Measurements from ENCODE around the gene PREX1. TPM values are rescaled to one million over a fixed set of nuclear protein-coding genes. Genes with fewer than 3 reads are reported as not detected.

PREX1 gene
- total and polyA plus RNA-seq, 7 experiments from 2014 or later, result 2.9 to 143 (median 48.6) TPM

GRCh38 chr20:48682529-48683363 is 145.1 kb downstream of the PREX1 start:
- H3K4me1 ChIP-seq (ENCODE audit: control insufficient read depth in 2 of 2, insufficient read depth in 2 of 2, low read length in 2 of 2), result no peaks in the 10 kb centered on the region
- Mint-ChIP-seq H3K4me1 (peaks cover 0 to 19% (median 5%) of the 10 kb centered on the region in 7 donors), H3K36me3 (peaks cover 0 to 28% (median 0%) of the 10 kb centered on the region in 5 donors), H3K9me3 (peaks cover 0 to 3% (median 0%) of the 10 kb centered on the region in 11 donors), H3K27ac (no peak overlapping the region), H3K27me3 (no peaks in the 10 kb centered on the region), H3K4me3 (no peak overlapping the region)
- no peak for ATAC-seq
- no peaks in the 10 kb centered on the region for H3K27me3 ChIP-seq (ENCODE audit: control insufficient read depth in 2 of 2, insufficient read depth in 2 of 2, low read length in 2 of 2)
- intact Hi-C loops (cut with micrococcal nuclease), result no loop called here
- no peak overlapping the region for H3K27ac ChIP-seq (ENCODE audit: low read depth, low read length)
- CTCF ChIA-PET, result no interaction called here
- POLR2A ChIA-PET, result no interaction called here
- H3K9me3 ChIP-seq (ENCODE audit: control insufficient read depth in 2 of 3, low read length in 3 of 3), result no peaks in the 10 kb centered on the region
- DNase-seq, result no peak
- H3K4me3 ChIP-seq (ENCODE audit: low read length), result no peak overlapping the region
- peaks cover 0 to 36% (median 7%) of the 10 kb centered on the region in 3 experiments for H3K36me3 ChIP-seq (ENCODE audit: control insufficient read depth in 2 of 3, insufficient read depth in 3 of 3, low read length in 3 of 3)

GRCh38 chr20:48681873-48682426 is 145.8 kb downstream of the PREX1 start:
- peaks cover 0 to 42% (median 7%) of the 10 kb centered on the region in 3 experiments for H3K36me3 ChIP-seq (ENCODE audit: control insufficient read depth in 2 of 3, insufficient read depth in 3 of 3, low read length in 3 of 3)
- intact Hi-C loops (cut with micrococcal nuclease), result no loop called here
- H3K36me3 Mint-ChIP-seq, result peaks cover 0 to 30% (median 0%) of the 10 kb centered on the region in 5 donors
- ChIA-PET CTCF (no interaction called here), POLR2A (no interaction called here)
- DNase-seq (no peak), ATAC-seq (no peak)
- no peak overlapping the region for H3K4me3 ChIP-seq (ENCODE audit: low read length)
- H3K9me3 Mint-ChIP-seq, result peaks cover 0 to 3% (median 0%) of the 10 kb centered on the region in 11 donors
- H3K4me1 Mint-ChIP-seq, result peaks cover 0 to 17% (median 0%) of the 10 kb centered on the region in 7 donors
- no peak overlapping the region for H3K27ac ChIP-seq (ENCODE audit: low read depth, low read length)
- no peak overlapping the region for H3K4me3 Mint-ChIP-seq
- no peaks in the 10 kb centered on the region for H3K9me3 ChIP-seq (ENCODE audit: control insufficient read depth in 2 of 3, low read length in 3 of 3)
- no peaks in the 10 kb centered on the region for H3K4me1 ChIP-seq (ENCODE audit: control insufficient read depth in 2 of 2, insufficient read depth in 2 of 2, low read length in 2 of 2)
- H3K27me3 Mint-ChIP-seq, result no peaks in the 10 kb centered on the region
- H3K27me3 ChIP-seq (ENCODE audit: control insufficient read depth in 2 of 2, insufficient read depth in 2 of 2, low read length in 2 of 2), result no peaks in the 10 kb centered on the region
- H3K27ac Mint-ChIP-seq, result no peak overlapping the region

- peaks cover 0 to 29% (median 0%) of the 10 kb centered on the region in 5 donors for H3K36me3 Mint-ChIP-seq
- no peak overlapping the region for H3K4me3 ChIP-seq (ENCODE audit: low read length)
- peaks cover 0 to 17% (median 0%) of the 10 kb centered on the region in 7 donors for H3K4me1 Mint-ChIP-seq
- H3K27me3 Mint-ChIP-seq, result no peaks in the 10 kb centered on the region
- POLR2A ChIA-PET, result no interaction called here
- H3K27ac Mint-ChIP-seq, result no peak overlapping the region
- H3K9me3 ChIP-seq (ENCODE audit: control insufficient read depth in 2 of 3, low read length in 3 of 3), result no peaks in the 10 kb centered on the region
- no peaks in the 10 kb centered on the region for H3K27me3 ChIP-seq (ENCODE audit: control insufficient read depth in 2 of 2, insufficient read depth in 2 of 2, low read length in 2 of 2)
- H3K9me3 Mint-ChIP-seq, result peaks cover 0 to 3% (median 0%) of the 10 kb centered on the region in 11 donors
- no peak for DNase-seq
- no peak for ATAC-seq
- intact Hi-C loops (cut with micrococcal nuclease), result no loop called here
- H3K27ac ChIP-seq (ENCODE audit: low read depth, low read length), result no peak overlapping the region
- H3K4me3 Mint-ChIP-seq, result no peak overlapping the region
- CTCF ChIA-PET, result no interaction called here
- no peaks in the 10 kb centered on the region for H3K4me1 ChIP-seq (ENCODE audit: control insufficient read depth in 2 of 2, insufficient read depth in 2 of 2, low read length in 2 of 2)
- peaks cover 0 to 45% (median 9%) of the 10 kb centered on the region in 3 experiments for H3K36me3 ChIP-seq (ENCODE audit: control insufficient read depth in 2 of 3, insufficient read depth in 3 of 3, low read length in 3 of 3)
Measured at GRCh38 chr20:48681201-48681872, 146.5 kb downstream of the PREX1 start.

- Mint-ChIP-seq H3K9me3 (peaks cover 0 to 3% (median 0%) of the 10 kb centered on the region in 11 donors), H3K27ac (no peak overlapping the region), H3K36me3 (peaks cover 0 to 34% (median 0%) of the 10 kb centered on the region in 5 donors), H3K27me3 (no peaks in the 10 kb centered on the region), H3K4me3 (no peak overlapping the region), H3K4me1 (peaks cover 0 to 17% (median 0%) of the 10 kb centered on the region in 7 donors)
- POLR2A ChIA-PET, result no interaction called here
- intact Hi-C loops (cut with micrococcal nuclease), result no loop called here
- H3K4me3 ChIP-seq (ENCODE audit: low read length), result no peak overlapping the region
- CTCF ChIA-PET, result no interaction called here
- no peaks in the 10 kb centered on the region for H3K4me1 ChIP-seq (ENCODE audit: control insufficient read depth in 2 of 2, insufficient read depth in 2 of 2, low read length in 2 of 2)
- peak; percentile 53 for ATAC-seq
- H3K9me3 ChIP-seq (ENCODE audit: control insufficient read depth in 2 of 3, low read length in 3 of 3), result no peaks in the 10 kb centered on the region
- no peak for DNase-seq
- peaks cover under 1 to 45% (median 10%) of the 10 kb centered on the region in 3 experiments for H3K36me3 ChIP-seq (ENCODE audit: control insufficient read depth in 2 of 3, insufficient read depth in 3 of 3, low read length in 3 of 3)
- no peaks in the 10 kb centered on the region for H3K27me3 ChIP-seq (ENCODE audit: control insufficient read depth in 2 of 2, insufficient read depth in 2 of 2, low read length in 2 of 2)
- no peak overlapping the region for H3K27ac ChIP-seq (ENCODE audit: low read depth, low read length)
Measured at GRCh38 chr20:48680650-48681049, 147.1 kb downstream of the PREX1 start.

- H3K4me3 ChIP-seq (ENCODE audit: low read length), result no peak overlapping the region
- peaks cover 0 to 35% (median 0%) of the 10 kb centered on the region in 5 donors for H3K36me3 Mint-ChIP-seq
- no peaks in the 10 kb centered on the region for H3K27me3 Mint-ChIP-seq
- intact Hi-C loops (cut with micrococcal nuclease), result no loop called here
- H3K36me3 ChIP-seq (ENCODE audit: control insufficient read depth in 2 of 3, insufficient read depth in 3 of 3, low read length in 3 of 3), result peaks cover 6 to 38% (median 10%) of the 10 kb centered on the region in 3 experiments
- H3K4me1 ChIP-seq (ENCODE audit: control insufficient read depth in 2 of 2, insufficient read depth in 2 of 2, low read length in 2 of 2), result no peaks in the 10 kb centered on the region
- CTCF ChIA-PET, result no interaction called here
- no peaks in the 10 kb centered on the region for H3K27me3 ChIP-seq (ENCODE audit: control insufficient read depth in 2 of 2, insufficient read depth in 2 of 2, low read length in 2 of 2)
- H3K9me3 ChIP-seq (ENCODE audit: control insufficient read depth in 2 of 3, low read length in 3 of 3), result no peaks in the 10 kb centered on the region
- peaks cover 0 to 15% (median 0%) of the 10 kb centered on the region in 7 donors for H3K4me1 Mint-ChIP-seq
- POLR2A ChIA-PET, result no interaction called here
- no peak for ATAC-seq
- H3K27ac Mint-ChIP-seq, result peak overlapping the region in 2 of 9 donors; percentile 8 to 46
- no peak overlapping the region for H3K27ac ChIP-seq (ENCODE audit: low read depth, low read length)
- DNase-seq, result no peak
- no peak overlapping the region for H3K4me3 Mint-ChIP-seq
- H3K9me3 Mint-ChIP-seq, result peaks cover 0 to 3% (median 0%) of the 10 kb centered on the region in 11 donors
Measured at GRCh38 chr20:48679599-48679998, 148.2 kb downstream of the PREX1 start.

- DNase-seq (no peak), ATAC-seq (no peak)
- Histone ChIP-seq H3K4me3 (ENCODE audit: low read length) (no peak overlapping the region), H3K27ac (ENCODE audit: low read depth, low read length) (no peak overlapping the region), H3K36me3 (ENCODE audit: control insufficient read depth in 2 of 3, insufficient read depth in 3 of 3, low read length in 3 of 3) (peaks cover 6 to 37% (median 10%) of the 10 kb centered on the region in 3 experiments), H3K27me3 (ENCODE audit: control insufficient read depth in 2 of 2, insufficient read depth in 2 of 2, low read length in 2 of 2) (no peaks in the 10 kb centered on the region), H3K4me1 (ENCODE audit: control insufficient read depth in 2 of 2, insufficient read depth in 2 of 2, low read length in 2 of 2) (no peaks in the 10 kb centered on the region), H3K9me3 (ENCODE audit: control insufficient read depth in 2 of 3, low read length in 3 of 3) (no peaks in the 10 kb centered on the region)
- H3K9me3 Mint-ChIP-seq, result peaks cover 0 to 3% (median 0%) of the 10 kb centered on the region in 11 donors
- ChIA-PET CTCF (no interaction called here), POLR2A (no interaction called here)
- peak overlapping the region in 2 of 9 donors; percentile 8 to 46 for H3K27ac Mint-ChIP-seq
- H3K27me3 Mint-ChIP-seq, result no peaks in the 10 kb centered on the region
- peaks cover 0 to 30% (median 0%) of the 10 kb centered on the region in 5 donors for H3K36me3 Mint-ChIP-seq
- intact Hi-C loops (cut with micrococcal nuclease), result no loop called here
- peaks cover 0 to 10% (median 0%) of the 10 kb centered on the region in 7 donors for H3K4me1 Mint-ChIP-seq
- H3K4me3 Mint-ChIP-seq, result no peak overlapping the region
Measured at GRCh38 chr20:48679011-48679410, 148.8 kb downstream of the PREX1 start.
